T-helper 22 cell (primary cell): Measurements from ENCODE around the gene BRF1.

Source experiments
- DNase-seq: peaks from one replicate; pipeline ENCODE4 v3.0.0-alpha.2; 2020; ENCODE audit warnings: low read depth

BRF1 gene

GRCh38 chr14:105173901-105174894, 126.6 kb downstream of the BRF1 start:
- DNase-seq = peak; percentile 23

- no peak for DNase-seq
Measured at GRCh38 chr14:105173145-105173544, 127.7 kb downstream of the BRF1 start.

GRCh38 chr14:105172476-105172875, 128.3 kb downstream of the BRF1 start:
- no peak for DNase-seq

GRCh38 chr14:105171004-105171673, 129.7 kb downstream of the BRF1 start:
- no peak for DNase-seq

- DNase-seq = no peak
Measured at GRCh38 chr14:105169776-105170655, 130.8 kb downstream of the BRF1 start.

- peak; percentile 29 for DNase-seq
Measured at GRCh38 chr14:105168979-105169507, 131.8 kb downstream of the BRF1 start.

GRCh38 chr14:105168496-105168978, 132.3 kb downstream of the BRF1 start, which contains the start of gene JAG2:
JAG2 (minus strand) TSS chr14:105168776; CDS start chr14:105168420, 356 bp downstream.
- peak; percentile 54 for DNase-seq

- DNase-seq = no peak
Measured at GRCh38 chr14:105168093-105168420, 132.7 kb downstream of the BRF1 start.

GRCh38 chr14:105167303-105168092, 133.3 kb downstream of the BRF1 start:
- DNase-seq = no peak

GRCh38 chr14:105166571-105167302, 134.1 kb downstream of the BRF1 start:
- DNase-seq = no peak

- no peak for DNase-seq
Measured at GRCh38 chr14:105165761-105166485, 134.9 kb downstream of the BRF1 start.

- no peak for DNase-seq
Measured at GRCh38 chr14:105165134-105165704, 135.6 kb downstream of the BRF1 start.

GRCh38 chr14:105163040-105163742, 137.6 kb downstream of the BRF1 start:
- DNase-seq = no peak

- no peak for DNase-seq
Measured at GRCh38 chr14:105162669-105162979, 138.2 kb downstream of the BRF1 start.

GRCh38 chr14:105161964-105162668, 138.7 kb downstream of the BRF1 start:
- no peak for DNase-seq

- DNase-seq = no peak
Measured at GRCh38 chr14:105161309-105161708, 139.5 kb downstream of the BRF1 start.

- DNase-seq = no peak
Measured at GRCh38 chr14:105160776-105161175, 140.0 kb downstream of the BRF1 start.

- DNase-seq = no peak
Measured at GRCh38 chr14:105159344-105159743, 141.5 kb downstream of the BRF1 start.
